OCI-LY7 (cell line): ENCODE results near the gene SPATS2L.

Source experiments
- EZH2phosphoT487 ChIP-seq: fragments of 200-600 bp; sonication (generic); IDR thresholded peaks from 2 replicates; pipeline ENCODE4 v1.6.1; 2018; ENCODE audit warnings: low read depth, borderline replicate concordance, mild to moderate bottlenecking, mixed run types, antibody characterized with exemption, low read length, moderate library complexity, mixed read lengths
- TF ChIP-seq, protein P1 (sequence below): fragments of 200-600 bp; sonication (generic); conservative IDR thresholded peaks from 2 replicates; pipeline ENCODE4 v1.5.1; 2014; ENCODE audit warnings: mild to moderate bottlenecking, antibody characterized with exemption, low read length, moderate library complexity, mixed read lengths

DNA sequence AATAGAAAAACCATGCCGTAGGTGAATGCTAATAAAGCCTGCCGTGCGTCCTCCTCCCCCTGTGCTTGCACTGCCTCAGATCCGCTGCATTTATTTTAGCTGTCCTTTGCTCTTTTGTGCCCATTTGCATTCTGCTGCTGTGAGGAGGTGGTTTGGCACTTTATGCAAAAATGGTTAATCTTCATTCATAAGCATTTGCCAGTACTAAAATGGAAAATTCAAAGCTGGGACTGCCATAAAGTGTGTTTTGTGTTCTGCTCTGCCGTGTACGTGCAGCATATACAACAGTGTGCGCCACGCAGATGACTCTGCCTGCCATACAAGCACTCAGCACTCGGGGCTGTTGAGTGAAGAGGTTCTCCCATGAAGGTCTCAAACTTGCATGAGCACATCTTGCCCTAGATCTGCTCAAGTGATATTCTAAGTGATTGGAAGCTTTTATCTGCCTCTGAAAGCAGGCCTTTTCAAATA, 73.6 kb downstream of the SPATS2L start:
- TF ChIP-seq, protein P1, sequence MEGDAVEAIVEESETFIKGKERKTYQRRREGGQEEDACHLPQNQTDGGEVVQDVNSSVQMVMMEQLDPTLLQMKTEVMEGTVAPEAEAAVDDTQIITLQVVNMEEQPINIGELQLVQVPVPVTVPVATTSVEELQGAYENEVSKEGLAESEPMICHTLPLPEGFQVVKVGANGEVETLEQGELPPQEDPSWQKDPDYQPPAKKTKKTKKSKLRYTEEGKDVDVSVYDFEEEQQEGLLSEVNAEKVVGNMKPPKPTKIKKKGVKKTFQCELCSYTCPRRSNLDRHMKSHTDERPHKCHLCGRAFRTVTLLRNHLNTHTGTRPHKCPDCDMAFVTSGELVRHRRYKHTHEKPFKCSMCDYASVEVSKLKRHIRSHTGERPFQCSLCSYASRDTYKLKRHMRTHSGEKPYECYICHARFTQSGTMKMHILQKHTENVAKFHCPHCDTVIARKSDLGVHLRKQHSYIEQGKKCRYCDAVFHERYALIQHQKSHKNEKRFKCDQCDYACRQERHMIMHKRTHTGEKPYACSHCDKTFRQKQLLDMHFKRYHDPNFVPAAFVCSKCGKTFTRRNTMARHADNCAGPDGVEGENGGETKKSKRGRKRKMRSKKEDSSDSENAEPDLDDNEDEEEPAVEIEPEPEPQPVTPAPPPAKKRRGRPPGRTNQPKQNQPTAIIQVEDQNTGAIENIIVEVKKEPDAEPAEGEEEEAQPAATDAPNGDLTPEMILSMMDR, result no peak
- TF ChIP-seq EZH2phosphoT487, result no peak
